Fibroblast of lung (primary cell): ENCODE measurements around the gene RFNG.

ENCODE experiments used
- EZH2 ChIP-seq: IDR thresholded peaks from 2 replicates; pipeline ENCODE4 v1.5.1; 2012; ENCODE audit warnings: low read length, control low read depth, mild to moderate bottlenecking; ENCODE audit errors: missing control alignments
- TF ChIP-seq, protein P1 (sequence below), 2 donors: IDR thresholded peaks in 1 of 2; conservative IDR thresholded peaks in 1 of 2; 1 replicate in 1 of 2; 2 replicates in 1 of 2; pipeline ENCODE4 v1.5.1; 2011 to 2012; ENCODE audit warnings: low read length in 2 of 2, control low read depth in 1 of 2, inconsistent platforms in 1 of 2, low read depth in 1 of 2, mild to moderate bottlenecking in 1 of 2

DNA sequence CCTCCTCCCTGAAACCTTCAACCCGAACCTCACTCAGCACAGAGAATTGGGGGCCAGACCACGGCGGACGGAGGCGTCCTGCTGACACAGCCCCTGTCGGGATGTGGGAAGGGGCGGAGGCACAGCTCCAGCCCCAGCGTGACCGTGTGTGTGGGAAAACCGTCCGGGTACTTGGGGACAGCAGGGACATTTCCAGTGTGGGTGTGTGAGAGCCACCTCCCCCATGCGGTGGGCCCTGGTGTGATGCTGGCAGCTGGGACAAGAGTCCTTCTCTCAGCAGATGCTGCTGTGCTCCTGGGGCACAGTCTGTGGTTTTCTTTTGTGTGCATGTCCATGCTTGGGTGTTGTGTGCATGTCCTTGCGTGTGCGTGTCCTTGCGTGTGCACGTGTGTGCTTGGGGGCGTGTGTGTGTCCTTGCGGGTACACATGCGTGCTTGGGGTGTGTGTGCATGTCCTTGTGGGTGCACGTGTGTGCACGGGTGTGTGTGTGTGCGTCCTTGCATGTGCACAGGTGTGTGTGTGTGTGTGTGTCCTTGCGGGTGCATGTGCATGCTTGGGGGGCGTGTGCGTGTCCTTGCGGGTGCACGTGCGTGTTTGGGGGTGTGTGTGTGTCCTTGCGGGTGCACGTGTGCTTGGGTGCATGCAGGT lies 45.8 kb downstream of the RFNG start:
- TF ChIP-seq, protein P1, sequence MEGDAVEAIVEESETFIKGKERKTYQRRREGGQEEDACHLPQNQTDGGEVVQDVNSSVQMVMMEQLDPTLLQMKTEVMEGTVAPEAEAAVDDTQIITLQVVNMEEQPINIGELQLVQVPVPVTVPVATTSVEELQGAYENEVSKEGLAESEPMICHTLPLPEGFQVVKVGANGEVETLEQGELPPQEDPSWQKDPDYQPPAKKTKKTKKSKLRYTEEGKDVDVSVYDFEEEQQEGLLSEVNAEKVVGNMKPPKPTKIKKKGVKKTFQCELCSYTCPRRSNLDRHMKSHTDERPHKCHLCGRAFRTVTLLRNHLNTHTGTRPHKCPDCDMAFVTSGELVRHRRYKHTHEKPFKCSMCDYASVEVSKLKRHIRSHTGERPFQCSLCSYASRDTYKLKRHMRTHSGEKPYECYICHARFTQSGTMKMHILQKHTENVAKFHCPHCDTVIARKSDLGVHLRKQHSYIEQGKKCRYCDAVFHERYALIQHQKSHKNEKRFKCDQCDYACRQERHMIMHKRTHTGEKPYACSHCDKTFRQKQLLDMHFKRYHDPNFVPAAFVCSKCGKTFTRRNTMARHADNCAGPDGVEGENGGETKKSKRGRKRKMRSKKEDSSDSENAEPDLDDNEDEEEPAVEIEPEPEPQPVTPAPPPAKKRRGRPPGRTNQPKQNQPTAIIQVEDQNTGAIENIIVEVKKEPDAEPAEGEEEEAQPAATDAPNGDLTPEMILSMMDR (conservative IDR thresholded peaks at IDR 0.05 in 1 of 2, IDR thresholded peaks at IDR 0.05 in 1 of 2; ENCODE audit: low read depth in 1 of 2, low read length in 2 of 2) = no peak
- no peak for TF ChIP-seq EZH2
